Stimulated activated CD8-positive, alpha-beta memory T cell treated with anti-CD3 and anti-CD28 coated beads, Interleukin-2, amount 100 ng/mL, for 1 hour (primary cell): Measurements from ENCODE around the gene CMTM2.
"Not testable (repeated sequence)": the region's sequence is repeated elsewhere in the genome, so short reads cannot be mapped to it uniquely, and the experiment has no call there.

Experiments used
- DNase-seq, 2 donors: peaks; one replicate each; pipeline ENCODE4 v3.0.0-alpha.2; 2020; ENCODE audit warnings: low read depth in 2 of 2

CMTM2 gene

DNA sequence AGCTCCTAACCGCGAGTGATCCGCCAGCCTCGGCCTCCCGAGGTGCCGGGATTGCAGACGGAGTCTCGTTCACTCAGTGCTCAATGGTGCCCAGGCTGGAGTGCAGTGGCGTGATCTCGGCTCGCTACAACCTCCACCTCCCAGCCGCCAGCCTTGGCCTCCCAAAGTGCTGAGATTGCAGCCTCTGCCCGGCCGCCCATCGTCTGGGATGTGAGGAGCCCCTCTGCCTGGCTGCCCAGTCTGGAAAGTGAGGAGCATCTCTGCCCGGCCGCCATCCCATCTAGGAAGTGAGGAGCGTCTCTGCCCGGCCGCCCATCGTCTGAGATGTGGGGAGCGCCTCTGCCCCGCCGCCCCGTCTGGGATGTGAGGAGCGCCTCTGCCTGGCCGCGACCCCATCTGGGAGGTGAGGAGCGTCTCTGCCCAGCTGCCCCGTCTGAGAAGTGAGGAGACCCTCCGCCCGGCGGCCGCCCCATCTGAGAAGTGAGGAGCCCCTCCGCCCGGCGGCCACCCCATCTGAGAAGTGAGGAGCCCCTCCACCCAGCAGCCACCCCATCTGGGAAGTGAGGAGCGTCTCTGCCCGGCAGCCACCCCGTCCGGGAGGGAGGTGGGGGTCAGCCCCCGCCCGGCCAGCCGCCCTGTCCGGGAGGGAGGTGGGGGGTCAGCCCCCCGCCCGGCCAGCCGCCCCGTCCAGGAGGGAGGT is 51.4 kb downstream of the CMTM2 start:
- DNase-seq = not testable (repeated sequence)

GRCh38 chr16:66631558-66631957 is 52.3 kb downstream of the CMTM2 start:
- DNase-seq = not testable (repeated sequence)

DNA sequence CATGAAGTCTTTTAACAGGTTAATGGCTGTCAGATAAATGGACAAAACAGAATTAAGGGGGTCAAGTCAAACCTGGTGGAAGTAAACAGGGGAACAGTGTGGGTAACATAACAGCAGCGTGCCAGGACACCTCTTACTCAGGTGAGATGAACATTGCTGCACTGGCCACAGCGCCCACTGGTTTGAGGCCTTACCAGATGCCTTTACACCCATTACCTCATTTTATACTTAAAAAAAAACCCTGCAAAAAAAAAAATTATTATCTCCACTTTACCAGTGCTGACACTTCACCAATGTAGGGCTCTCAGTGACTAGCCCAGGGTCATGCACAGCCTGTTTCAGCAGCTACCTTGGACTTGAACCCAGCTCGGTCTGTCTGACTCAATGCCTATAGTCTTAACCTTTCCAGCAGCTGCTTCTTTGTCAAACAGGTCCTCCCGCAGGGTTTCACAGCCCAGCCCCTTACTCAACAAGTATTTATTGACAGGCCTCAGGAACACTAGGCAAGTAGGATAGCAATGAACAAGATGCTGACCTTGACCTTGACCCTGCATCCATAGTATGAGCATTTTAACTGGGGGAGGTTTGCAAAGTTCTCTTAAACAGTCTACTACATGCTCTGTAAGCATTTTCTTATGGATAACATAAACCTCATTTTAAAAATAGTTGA is 55.4 kb downstream of the CMTM2 start:
- no peak for DNase-seq

GRCh38 chr16:66635406-66635805 is 56.1 kb downstream of the CMTM2 start:
- DNase-seq = no peak

- DNase-seq = no peak
Measured at GRCh38 chr16:66636199-66636598, 56.9 kb downstream of the CMTM2 start.

DNA sequence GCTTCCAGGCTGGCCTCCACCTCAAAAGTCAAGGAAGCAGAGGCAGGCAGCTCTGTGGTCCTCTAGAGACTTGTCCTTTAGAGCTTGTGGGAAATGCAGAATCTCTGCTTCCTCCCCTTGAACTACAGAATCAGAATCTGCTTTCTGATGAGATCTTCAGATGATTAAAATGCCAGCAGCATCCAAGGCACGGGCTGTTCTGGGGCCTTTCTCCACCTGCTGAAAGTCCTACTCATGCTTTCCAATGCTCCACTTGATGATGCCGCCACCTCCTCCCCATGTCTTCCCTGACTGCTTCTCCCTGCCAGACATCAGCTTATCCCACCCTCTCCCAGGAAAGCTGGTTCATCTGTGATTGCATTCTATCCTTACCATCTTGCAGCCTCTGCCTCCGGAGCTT is 58.5 kb downstream of the CMTM2 start:
- DNase-seq = no peak
